ENCODE results near the gene FERD3L.

DNA sequence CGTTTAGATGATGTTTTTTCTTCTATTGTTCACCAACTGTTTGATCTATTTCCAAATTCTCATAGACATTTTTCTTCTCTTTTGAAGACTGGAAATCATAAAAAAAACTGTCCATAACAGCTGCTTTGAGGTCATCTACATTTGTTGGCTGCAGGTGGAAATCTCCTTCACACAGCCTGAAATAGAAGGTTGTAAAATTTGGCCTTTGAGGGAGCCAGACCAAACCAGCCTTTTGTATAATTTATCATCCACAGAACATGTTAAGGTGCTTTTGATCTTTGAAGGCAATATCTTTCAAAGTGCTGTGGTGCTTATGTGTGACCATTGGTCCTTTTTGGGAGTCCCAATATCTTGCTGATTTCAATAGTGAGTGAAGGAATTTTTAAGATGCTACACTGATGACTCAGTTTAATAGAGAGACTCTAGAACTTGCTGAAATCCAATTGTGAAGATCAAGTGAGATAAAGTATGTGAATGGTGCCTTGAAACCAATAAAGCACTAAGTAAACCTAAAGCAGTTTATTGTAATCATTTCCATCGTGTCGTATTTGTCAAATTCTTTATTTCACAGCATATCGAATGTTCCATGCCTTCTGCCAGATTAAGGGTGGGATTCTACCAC, 5.4 kb downstream of the FERD3L start:
- TF ChIP-seq, protein P1, sequence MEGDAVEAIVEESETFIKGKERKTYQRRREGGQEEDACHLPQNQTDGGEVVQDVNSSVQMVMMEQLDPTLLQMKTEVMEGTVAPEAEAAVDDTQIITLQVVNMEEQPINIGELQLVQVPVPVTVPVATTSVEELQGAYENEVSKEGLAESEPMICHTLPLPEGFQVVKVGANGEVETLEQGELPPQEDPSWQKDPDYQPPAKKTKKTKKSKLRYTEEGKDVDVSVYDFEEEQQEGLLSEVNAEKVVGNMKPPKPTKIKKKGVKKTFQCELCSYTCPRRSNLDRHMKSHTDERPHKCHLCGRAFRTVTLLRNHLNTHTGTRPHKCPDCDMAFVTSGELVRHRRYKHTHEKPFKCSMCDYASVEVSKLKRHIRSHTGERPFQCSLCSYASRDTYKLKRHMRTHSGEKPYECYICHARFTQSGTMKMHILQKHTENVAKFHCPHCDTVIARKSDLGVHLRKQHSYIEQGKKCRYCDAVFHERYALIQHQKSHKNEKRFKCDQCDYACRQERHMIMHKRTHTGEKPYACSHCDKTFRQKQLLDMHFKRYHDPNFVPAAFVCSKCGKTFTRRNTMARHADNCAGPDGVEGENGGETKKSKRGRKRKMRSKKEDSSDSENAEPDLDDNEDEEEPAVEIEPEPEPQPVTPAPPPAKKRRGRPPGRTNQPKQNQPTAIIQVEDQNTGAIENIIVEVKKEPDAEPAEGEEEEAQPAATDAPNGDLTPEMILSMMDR (IDR thresholded peaks at IDR 0.05; ENCODE audit: low read depth, low read length, missing input control): no peak
- TF ChIP-seq RAD21 (IDR thresholded peaks at IDR 0.05) (no peak), GABPA (IDR thresholded peaks at IDR 0.05 in 1 of 2, conservative IDR thresholded peaks at IDR 0.05 in 1 of 2) (no peak), NR2F2 (IDR thresholded peaks at IDR 0.05) (no peak), FOXA1 (IDR thresholded peaks at IDR 0.05) (no peak), YY1 (IDR thresholded peaks at IDR 0.05) (no peak), EGR1 (IDR thresholded peaks at IDR 0.05; ENCODE audit: low read depth in 2 of 2) (no peak), SP1 (IDR thresholded peaks at IDR 0.05) (no peak), JUND (IDR thresholded peaks at IDR 0.05) (no peak)
- TF ChIP-seq, protein P2, sequence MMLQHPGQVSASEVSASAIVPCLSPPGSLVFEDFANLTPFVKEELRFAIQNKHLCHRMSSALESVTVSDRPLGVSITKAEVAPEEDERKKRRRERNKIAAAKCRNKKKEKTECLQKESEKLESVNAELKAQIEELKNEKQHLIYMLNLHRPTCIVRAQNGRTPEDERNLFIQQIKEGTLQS (IDR thresholded peaks at IDR 0.05): no peak
- TF ChIP-seq, protein P3, sequence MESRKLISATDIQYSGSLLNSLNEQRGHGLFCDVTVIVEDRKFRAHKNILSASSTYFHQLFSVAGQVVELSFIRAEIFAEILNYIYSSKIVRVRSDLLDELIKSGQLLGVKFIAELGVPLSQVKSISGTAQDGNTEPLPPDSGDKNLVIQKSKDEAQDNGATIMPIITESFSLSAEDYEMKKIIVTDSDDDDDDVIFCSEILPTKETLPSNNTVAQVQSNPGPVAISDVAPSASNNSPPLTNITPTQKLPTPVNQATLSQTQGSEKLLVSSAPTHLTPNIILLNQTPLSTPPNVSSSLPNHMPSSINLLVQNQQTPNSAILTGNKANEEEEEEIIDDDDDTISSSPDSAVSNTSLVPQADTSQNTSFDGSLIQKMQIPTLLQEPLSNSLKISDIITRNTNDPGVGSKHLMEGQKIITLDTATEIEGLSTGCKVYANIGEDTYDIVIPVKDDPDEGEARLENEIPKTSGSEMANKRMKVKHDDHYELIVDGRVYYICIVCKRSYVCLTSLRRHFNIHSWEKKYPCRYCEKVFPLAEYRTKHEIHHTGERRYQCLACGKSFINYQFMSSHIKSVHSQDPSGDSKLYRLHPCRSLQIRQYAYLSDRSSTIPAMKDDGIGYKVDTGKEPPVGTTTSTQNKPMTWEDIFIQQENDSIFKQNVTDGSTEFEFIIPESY (IDR thresholded peaks at IDR 0.05): no peak
- TF ChIP-seq, protein P4, sequence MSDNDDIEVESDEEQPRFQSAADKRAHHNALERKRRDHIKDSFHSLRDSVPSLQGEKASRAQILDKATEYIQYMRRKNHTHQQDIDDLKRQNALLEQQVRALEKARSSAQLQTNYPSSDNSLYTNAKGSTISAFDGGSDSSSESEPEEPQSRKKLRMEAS (IDR thresholded peaks at IDR 0.05): no peak
- TF ChIP-seq, protein P5, sequence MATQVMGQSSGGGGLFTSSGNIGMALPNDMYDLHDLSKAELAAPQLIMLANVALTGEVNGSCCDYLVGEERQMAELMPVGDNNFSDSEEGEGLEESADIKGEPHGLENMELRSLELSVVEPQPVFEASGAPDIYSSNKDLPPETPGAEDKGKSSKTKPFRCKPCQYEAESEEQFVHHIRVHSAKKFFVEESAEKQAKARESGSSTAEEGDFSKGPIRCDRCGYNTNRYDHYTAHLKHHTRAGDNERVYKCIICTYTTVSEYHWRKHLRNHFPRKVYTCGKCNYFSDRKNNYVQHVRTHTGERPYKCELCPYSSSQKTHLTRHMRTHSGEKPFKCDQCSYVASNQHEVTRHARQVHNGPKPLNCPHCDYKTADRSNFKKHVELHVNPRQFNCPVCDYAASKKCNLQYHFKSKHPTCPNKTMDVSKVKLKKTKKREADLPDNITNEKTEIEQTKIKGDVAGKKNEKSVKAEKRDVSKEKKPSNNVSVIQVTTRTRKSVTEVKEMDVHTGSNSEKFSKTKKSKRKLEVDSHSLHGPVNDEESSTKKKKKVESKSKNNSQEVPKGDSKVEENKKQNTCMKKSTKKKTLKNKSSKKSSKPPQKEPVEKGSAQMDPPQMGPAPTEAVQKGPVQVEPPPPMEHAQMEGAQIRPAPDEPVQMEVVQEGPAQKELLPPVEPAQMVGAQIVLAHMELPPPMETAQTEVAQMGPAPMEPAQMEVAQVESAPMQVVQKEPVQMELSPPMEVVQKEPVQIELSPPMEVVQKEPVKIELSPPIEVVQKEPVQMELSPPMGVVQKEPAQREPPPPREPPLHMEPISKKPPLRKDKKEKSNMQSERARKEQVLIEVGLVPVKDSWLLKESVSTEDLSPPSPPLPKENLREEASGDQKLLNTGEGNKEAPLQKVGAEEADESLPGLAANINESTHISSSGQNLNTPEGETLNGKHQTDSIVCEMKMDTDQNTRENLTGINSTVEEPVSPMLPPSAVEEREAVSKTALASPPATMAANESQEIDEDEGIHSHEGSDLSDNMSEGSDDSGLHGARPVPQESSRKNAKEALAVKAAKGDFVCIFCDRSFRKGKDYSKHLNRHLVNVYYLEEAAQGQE (IDR thresholded peaks at IDR 0.05): no peak
